ENCODE measurements around the gene RIC8B.
A peak's percentile ranks its signal among the peaks of the same experiment; 100 is the strongest.
"Not testable (repeated sequence)": the region's sequence is repeated elsewhere in the genome, so short reads cannot be mapped to it uniquely, and the experiment has no call there.

Gene RIC8B, protein sequence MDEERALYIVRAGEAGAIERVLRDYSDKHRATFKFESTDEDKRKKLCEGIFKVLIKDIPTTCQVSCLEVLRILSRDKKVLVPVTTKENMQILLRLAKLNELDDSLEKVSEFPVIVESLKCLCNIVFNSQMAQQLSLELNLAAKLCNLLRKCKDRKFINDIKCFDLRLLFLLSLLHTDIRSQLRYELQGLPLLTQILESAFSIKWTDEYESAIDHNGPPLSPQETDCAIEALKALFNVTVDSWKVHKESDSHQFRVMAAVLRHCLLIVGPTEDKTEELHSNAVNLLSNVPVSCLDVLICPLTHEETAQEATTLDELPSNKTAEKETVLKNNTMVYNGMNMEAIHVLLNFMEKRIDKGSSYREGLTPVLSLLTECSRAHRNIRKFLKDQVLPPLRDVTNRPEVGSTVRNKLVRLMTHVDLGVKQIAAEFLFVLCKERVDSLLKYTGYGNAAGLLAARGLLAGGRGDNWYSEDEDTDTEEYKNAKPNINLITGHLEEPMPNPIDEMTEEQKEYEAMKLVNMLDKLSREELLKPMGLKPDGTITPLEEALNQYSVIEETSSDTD

DNA sequence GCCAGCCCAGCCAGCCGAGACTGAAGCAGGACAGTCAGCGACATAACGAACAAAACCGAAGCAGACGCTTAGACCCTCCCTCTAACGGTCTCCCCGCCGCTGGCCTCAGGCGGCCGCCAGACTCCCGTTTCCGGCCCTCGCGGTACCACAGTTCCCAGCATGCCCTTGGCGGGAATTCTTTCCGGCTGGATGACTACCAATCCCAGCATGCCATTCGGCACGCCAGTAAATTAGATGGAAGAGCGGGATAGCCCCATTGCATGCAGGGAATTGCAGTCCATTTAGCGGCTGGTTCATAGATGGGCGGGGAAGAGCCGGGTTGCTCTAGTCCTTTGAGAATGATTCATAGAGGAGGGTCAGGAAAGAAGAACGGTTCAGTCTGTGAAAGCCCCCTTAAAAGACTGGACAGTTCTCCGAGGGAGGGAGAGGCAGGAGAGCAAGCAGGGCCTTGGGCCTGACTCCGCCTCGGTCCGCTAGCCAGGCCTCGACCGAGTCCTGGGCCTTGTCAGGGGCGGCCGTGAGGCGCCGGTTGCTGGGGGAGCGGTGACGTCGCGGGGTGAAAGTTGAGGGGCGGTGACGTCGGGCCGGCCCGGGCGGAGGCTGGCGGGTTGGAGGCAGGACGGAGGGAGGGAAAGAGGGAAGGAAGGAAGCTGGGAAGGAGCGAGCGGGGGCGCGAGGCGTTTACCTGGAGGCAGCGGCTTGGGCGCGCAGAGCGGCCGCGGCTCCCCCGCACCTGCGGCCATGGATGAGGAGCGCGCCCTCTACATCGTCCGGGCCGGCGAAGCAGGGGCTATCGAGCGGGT is at the start of gene RIC8B:
Gene RIC8B (plus strand): TSS at position 678 of the 803 bp plus-strand sequence. CDS start 64 bp downstream, at position 742.
- in situ Hi-C loops (cut with MboI; ENCODE audit: low pct_unique_long_range_greater_than_20kb, low sequenced_read_pairs, unreplicated experiment): no loop called here
- DNase-seq (ENCODE audit: low spot score): peak; percentile 90
- TF ChIP-seq, protein P1, sequence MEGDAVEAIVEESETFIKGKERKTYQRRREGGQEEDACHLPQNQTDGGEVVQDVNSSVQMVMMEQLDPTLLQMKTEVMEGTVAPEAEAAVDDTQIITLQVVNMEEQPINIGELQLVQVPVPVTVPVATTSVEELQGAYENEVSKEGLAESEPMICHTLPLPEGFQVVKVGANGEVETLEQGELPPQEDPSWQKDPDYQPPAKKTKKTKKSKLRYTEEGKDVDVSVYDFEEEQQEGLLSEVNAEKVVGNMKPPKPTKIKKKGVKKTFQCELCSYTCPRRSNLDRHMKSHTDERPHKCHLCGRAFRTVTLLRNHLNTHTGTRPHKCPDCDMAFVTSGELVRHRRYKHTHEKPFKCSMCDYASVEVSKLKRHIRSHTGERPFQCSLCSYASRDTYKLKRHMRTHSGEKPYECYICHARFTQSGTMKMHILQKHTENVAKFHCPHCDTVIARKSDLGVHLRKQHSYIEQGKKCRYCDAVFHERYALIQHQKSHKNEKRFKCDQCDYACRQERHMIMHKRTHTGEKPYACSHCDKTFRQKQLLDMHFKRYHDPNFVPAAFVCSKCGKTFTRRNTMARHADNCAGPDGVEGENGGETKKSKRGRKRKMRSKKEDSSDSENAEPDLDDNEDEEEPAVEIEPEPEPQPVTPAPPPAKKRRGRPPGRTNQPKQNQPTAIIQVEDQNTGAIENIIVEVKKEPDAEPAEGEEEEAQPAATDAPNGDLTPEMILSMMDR (IDR thresholded peaks at IDR 0.05; ENCODE audit: extremely low read depth, insufficient read depth, missing control alignments): no peak

GRCh38 chr12:106724934-106725333 is 49.5 kb upstream of the RIC8B start:
- in situ Hi-C loops (cut with MboI; ENCODE audit: low pct_unique_long_range_greater_than_20kb, low sequenced_read_pairs, unreplicated experiment): no loop called here
- DNase-seq (ENCODE audit: low spot score): no peak
- TF ChIP-seq, protein P1 (IDR thresholded peaks at IDR 0.05; ENCODE audit: extremely low read depth, insufficient read depth, missing control alignments): no peak

GRCh38 chr12:106726603-106727202 is 47.8 kb upstream of the RIC8B start:
- in situ Hi-C loops (cut with MboI; ENCODE audit: low pct_unique_long_range_greater_than_20kb, low sequenced_read_pairs, unreplicated experiment); DNase-seq (ENCODE audit: low spot score): not testable (repeated sequence)

- in situ Hi-C loops (cut with MboI; ENCODE audit: low pct_unique_long_range_greater_than_20kb, low sequenced_read_pairs, unreplicated experiment): no loop called here
- TF ChIP-seq, protein P1 (IDR thresholded peaks at IDR 0.05; ENCODE audit: extremely low read depth, insufficient read depth, missing control alignments): no peak
- no peak for DNase-seq (ENCODE audit: low spot score)
These were observed 44.9 kb upstream of the RIC8B start for GRCh38 chr12:106729611-106730010.

GRCh38 chr12:106732890-106733289 is 41.6 kb upstream of the RIC8B start:
- no peak for DNase-seq (ENCODE audit: low spot score)
- in situ Hi-C loops (cut with MboI; ENCODE audit: low pct_unique_long_range_greater_than_20kb, low sequenced_read_pairs, unreplicated experiment): no loop called here
- TF ChIP-seq, protein P1 (IDR thresholded peaks at IDR 0.05; ENCODE audit: extremely low read depth, insufficient read depth, missing control alignments): no peak

DNA sequence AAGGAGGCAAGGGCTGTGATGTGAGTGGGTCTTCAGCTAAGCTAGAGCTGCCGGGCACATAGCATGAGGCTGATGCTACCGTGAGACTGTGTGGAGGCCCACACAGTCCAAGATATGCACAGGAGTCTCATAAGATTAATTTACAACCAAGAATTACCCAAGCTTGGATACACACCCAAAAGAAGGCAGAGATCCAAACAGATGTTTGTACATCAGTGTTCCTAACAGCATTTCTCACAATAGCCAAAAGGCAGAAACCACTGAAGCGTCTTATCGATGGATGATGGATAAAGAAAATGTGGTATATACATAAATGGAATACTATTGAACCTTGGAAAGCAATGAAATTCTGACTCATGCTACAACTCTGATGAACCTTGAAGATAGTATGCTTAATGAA is 40.8 kb upstream of the RIC8B start:
- TF ChIP-seq, protein P1 (IDR thresholded peaks at IDR 0.05; ENCODE audit: extremely low read depth, insufficient read depth, missing control alignments): no peak
- no peak for DNase-seq (ENCODE audit: low spot score)
- in situ Hi-C loops (cut with MboI; ENCODE audit: low pct_unique_long_range_greater_than_20kb, low sequenced_read_pairs, unreplicated experiment): no loop called here

Measured in GM13977 (cell line).